ENCODE measurements around the gene EPHB3.

Gene EPHB3

GRCh38 chr3:184561061-184561912 is at the start of gene EPHB3:
TSS of gene EPHB3 (plus strand) at chr3:184561785. CDS start at chr3:184562236, 451 bp downstream.
- peak; percentile 72 to 76 for DNase-seq (ENCODE audit: low read depth in 2 of 2)

- no peak for DNase-seq (ENCODE audit: low read depth in 2 of 2)
Observed at GRCh38 chr3:184512621-184513020, 49.0 kb upstream of the EPHB3 start.

- peak; percentile 63 to 64 for DNase-seq (ENCODE audit: low read depth in 2 of 2)
Observed at GRCh38 chr3:184513276-184514170, 48.1 kb upstream of the EPHB3 start.

- no peak for DNase-seq (ENCODE audit: low read depth in 2 of 2)
Observed at GRCh38 chr3:184514171-184514490, 47.5 kb upstream of the EPHB3 start.

- no peak for DNase-seq (ENCODE audit: low read depth in 2 of 2)
Observed at GRCh38 chr3:184523825-184524615, 37.6 kb upstream of the EPHB3 start.

- no peak for DNase-seq (ENCODE audit: low read depth in 2 of 2)
Observed at GRCh38 chr3:184524981-184525336, 36.6 kb upstream of the EPHB3 start.

- DNase-seq (ENCODE audit: low read depth in 2 of 2), result no peak
Observed at GRCh38 chr3:184525337-184526087, 36.1 kb upstream of the EPHB3 start.

GRCh38 chr3:184526088-184526433 is 35.5 kb upstream of the EPHB3 start:
- DNase-seq (ENCODE audit: low read depth in 2 of 2), result no peak

- DNase-seq (ENCODE audit: low read depth in 2 of 2), result no peak
Observed at GRCh38 chr3:184531626-184532280, 29.8 kb upstream of the EPHB3 start.

GRCh38 chr3:184532940-184533732 is 28.4 kb upstream of the EPHB3 start:
- no peak for DNase-seq (ENCODE audit: low read depth in 2 of 2)

GRCh38 chr3:184537885-184538665 is 23.5 kb upstream of the EPHB3 start:
- DNase-seq (ENCODE audit: low read depth in 2 of 2), result no peak

GRCh38 chr3:184538666-184539431 is 22.7 kb upstream of the EPHB3 start:
- DNase-seq (ENCODE audit: low read depth in 2 of 2), result no peak

- no peak for DNase-seq (ENCODE audit: low read depth in 2 of 2)
Observed at GRCh38 chr3:184539801-184540435, 21.7 kb upstream of the EPHB3 start.

GRCh38 chr3:184540777-184541681 is 20.6 kb upstream of the EPHB3 start:
- peak; percentile 39 to 42 for DNase-seq (ENCODE audit: low read depth in 2 of 2)

GRCh38 chr3:184541886-184542562 is 19.6 kb upstream of the EPHB3 start:
- no peak for DNase-seq (ENCODE audit: low read depth in 2 of 2)

GRCh38 chr3:184542577-184542976 is 19.0 kb upstream of the EPHB3 start:
- no peak for DNase-seq (ENCODE audit: low read depth in 2 of 2)
